ENCODE results near the gene PNKD.

PNKD gene

GRCh38 chr2:218273908-218274249 lies 3.6 kb downstream of the PNKD start:
- no peak for DNase-seq

- DNase-seq, result no peak
Observed at GRCh38 chr2:218274586-218274985, 4.3 kb downstream of the PNKD start.

- no peak for DNase-seq
Observed at GRCh38 chr2:218275371-218276072, 5.2 kb downstream of the PNKD start.

- DNase-seq, result no peak
Observed at GRCh38 chr2:218276986-218277755, 6.9 kb downstream of the PNKD start.

GRCh38 chr2:218277921-218278320 lies 7.6 kb downstream of the PNKD start:
- DNase-seq, result no peak

- no peak for DNase-seq
Observed at GRCh38 chr2:218278531-218279360, 8.4 kb downstream of the PNKD start.

- no peak for DNase-seq
Observed at GRCh38 chr2:218280260-218280870, 10.0 kb downstream of the PNKD start.

GRCh38 chr2:218281449-218281848 lies 11.1 kb downstream of the PNKD start:
- no peak for DNase-seq

GRCh38 chr2:218282173-218282991 lies 12.1 kb downstream of the PNKD start:
- no peak for DNase-seq

- DNase-seq, result no peak
Observed at GRCh38 chr2:218284106-218284811, 13.9 kb downstream of the PNKD start.

GRCh38 chr2:218285604-218286003 lies 15.3 kb downstream of the PNKD start:
- DNase-seq, result no peak

GRCh38 chr2:218286570-218287459 lies 16.5 kb downstream of the PNKD start:
- peak; percentile 19 for DNase-seq

GRCh38 chr2:218289639-218290315 lies 19.5 kb downstream of the PNKD start:
- DNase-seq, result no peak

GRCh38 chr2:218290316-218291261 lies 20.3 kb downstream of the PNKD start:
- DNase-seq, result no peak

GRCh38 chr2:218291318-218292047 lies 21.2 kb downstream of the PNKD start:
- DNase-seq, result no peak

- DNase-seq, result no peak
Observed at GRCh38 chr2:218292048-218293014, 22.0 kb downstream of the PNKD start, which contains the start of gene TMBIM1. Gene TMBIM1, minus strand, starts transcription at chr2:218292503. Its CDS starts 10,362 bp downstream, at chr2:218282141.
